Endothelial cell of umbilical vein (primary cell): ENCODE results near the gene CAMKV. TPM values are rescaled to one million over a fixed set of nuclear protein-coding genes. Genes with fewer than 3 reads are reported as not detected.

Experiments used
- BruUV-seq: library from RNA; stranded (reverse); fragments of 400-500 nt; replicated peaks from 2 replicates; lab custom pipeline; 2021; lab: Mats Ljungman, UMichigan
- CTCF ChIA-PET: fragments of 300-600, 350-600 bp; sonication (Branson Sonifier 250); formaldehyde crosslinking; loops from one replicate; lab custom pipeline; 2021; ENCODE audit warnings: antibody characterized with exemption, inconsistent platforms; lab: Charles Lee
- POLR2A ChIA-PET: fragments of 300-600, 350-600 bp; sonication (Branson Sonifier 250); formaldehyde crosslinking; loops from one replicate; lab custom pipeline; 2021; ENCODE audit warnings: antibody characterized with exemption, inconsistent platforms; lab: Charles Lee
- DNase-seq: peaks from one replicate; pipeline ENCODE4 v3.0.0-alpha.2; 2011; ENCODE audit warnings: low read depth, low spot score
- FAIRE-seq: peaks from 2 replicates; lab custom pipeline; 2011; peaks lifted over from hg19 to GRCh38; lab: Jason Lieb, UNC
- H2AFZ ChIP-seq: 2 replicates; pipeline ENCODE4 v1.6.0; 2012; ENCODE audit warnings: low read depth, low read length, control low read depth, inconsistent platforms
- H3K27ac ChIP-seq: 2 replicates; pipeline ENCODE4 v1.5.1; 2011; ENCODE audit warnings: low read depth, mild to moderate bottlenecking, control low read depth, low read length, moderate library complexity; ENCODE audit not compliant: insufficient read depth
- H3K27me3 ChIP-seq, 2 experiments: 2 replicates each; pipeline versions ENCODE4 v1.6.0 to v1.6.1; 2011; ENCODE audit warnings: low read length in 2 of 2, mixed read lengths in 1 of 2; ENCODE audit not compliant: control insufficient read depth in 2 of 2, insufficient read depth in 2 of 2
- H3K36me3 ChIP-seq, 2 experiments: 2 replicates in 1 of 2; 3 replicates in 1 of 2; pipeline ENCODE4 v1.5.1; 2011; ENCODE audit warnings: low read length in 2 of 2, mild to moderate bottlenecking in 1 of 2, moderate library complexity in 1 of 2; ENCODE audit not compliant: control insufficient read depth in 2 of 2, insufficient read depth in 2 of 2; ENCODE audit errors: extremely low read depth in 1 of 2
- H3K4me1 ChIP-seq: 3 replicates; pipeline ENCODE4 v1.5.1; 2011; ENCODE audit warnings: mild to moderate bottlenecking, low read length; ENCODE audit not compliant: control insufficient read depth, insufficient read depth; ENCODE audit errors: extremely low read depth
- H3K4me2 ChIP-seq: 2 replicates; pipeline ENCODE4 v1.6.1; 2011; ENCODE audit warnings: low read length, control low read depth, mixed read lengths; ENCODE audit not compliant: insufficient read depth
- H3K4me3 ChIP-seq, 3 experiments: fragments of 200-600 bp in 1 of 3; sonication (generic), shearing (Covaris generic) in 1 of 3; replicated peaks in 1 of 3; 2 replicates each; pipeline ENCODE4 v1.5.1; 2011 to 2016; ENCODE audit warnings: control low read depth in 3 of 3, low read length in 3 of 3, mild to moderate bottlenecking in 2 of 3, inconsistent platforms in 1 of 3, low read depth in 1 of 3, moderate library complexity in 1 of 3; ENCODE audit not compliant: insufficient read depth in 1 of 3
- H3K79me2 ChIP-seq: 2 replicates; pipeline ENCODE4 v1.6.0; 2012; ENCODE audit warnings: low read length, inconsistent platforms; ENCODE audit not compliant: control insufficient read depth, insufficient read depth
- H3K9ac ChIP-seq: replicated peaks from 2 replicates; pipeline ENCODE3; 2011; ENCODE audit warnings: low read length, control low read depth; ENCODE audit not compliant: insufficient read depth; ENCODE audit errors: extremely low read depth
- H3K9me1 ChIP-seq: replicated peaks from 3 replicates; pipeline ENCODE4 v1.6.0; 2011; ENCODE audit warnings: mild to moderate bottlenecking, low read length; ENCODE audit not compliant: control insufficient read depth, insufficient read depth; ENCODE audit errors: extremely low read depth
- H3K9me3 ChIP-seq: replicated peaks from 2 replicates; pipeline ENCODE4 v1.5.1; 2012; ENCODE audit warnings: low read length, inconsistent platforms; ENCODE audit not compliant: control insufficient read depth, insufficient read depth
- H4K20me1 ChIP-seq: replicated peaks from 2 replicates; pipeline ENCODE3; 2011; ENCODE audit warnings: mild to moderate bottlenecking, low read length; ENCODE audit not compliant: control insufficient read depth, insufficient read depth; ENCODE audit errors: extremely low read depth
- EZH2 ChIP-seq: IDR thresholded peaks from 2 replicates; pipeline ENCODE4 v1.6.1; 2012; ENCODE audit warnings: borderline replicate concordance, low read depth, mild to moderate bottlenecking, moderate library complexity, low read length, inconsistent platforms; ENCODE audit not compliant: severe bottlenecking
- FOS ChIP-seq: IDR thresholded peaks from 2 replicates; pipeline ENCODE4 v1.6.1; 2011; ENCODE audit warnings: mild to moderate bottlenecking, low read length, moderate library complexity, borderline replicate concordance; ENCODE audit not compliant: insufficient read depth
- GATA2 ChIP-seq: IDR thresholded peaks from 2 replicates; pipeline ENCODE4 v1.7.0; 2011; ENCODE audit warnings: low read depth, mild to moderate bottlenecking, moderate library complexity, mixed read lengths, low read length; ENCODE audit not compliant: insufficient read length, insufficient read depth
- JUN ChIP-seq: IDR thresholded peaks from 2 replicates; pipeline ENCODE4 v1.6.1; 2011; ENCODE audit warnings: borderline replicate concordance, low read depth; ENCODE audit not compliant: insufficient read length, insufficient read depth
- MYC ChIP-seq: IDR thresholded peaks from one replicate; pipeline ENCODE4 v1.6.1; 2011; ENCODE audit warnings: mild to moderate bottlenecking, low read depth, low read length
- POLR2A ChIP-seq: IDR thresholded peaks from 2 replicates; pipeline ENCODE4 v1.6.1; 2012; ENCODE audit warnings: low read depth, mild to moderate bottlenecking, control low read depth, low read length
- POLR2AphosphoS5 ChIP-seq: IDR thresholded peaks from 2 replicates; pipeline ENCODE4 v1.6.1; 2012; ENCODE audit warnings: low read depth, mild to moderate bottlenecking, control low read depth, low read length, moderate library complexity; ENCODE audit not compliant: insufficient read depth
- dilution Hi-C: fragments of 300-500 bp; cut with MboI; formaldehyde crosslinking; loops from one replicate; pipeline ENCODE4 v1.15.0; 2019; ENCODE audit warnings: low sequenced_read_pairs; ENCODE audit not compliant: extremely low pct_ligation_motif_present
- intact Hi-C: fragments of 100-400 bp; cut with micrococcal nuclease; formaldehyde crosslinking; loops from one replicate; pipeline ENCODE4 v1.10.0; 2022
- polyA plus RNA-seq, 4 experiments: library from polyadenylated mRNA; depleted of rRNA in 3 of 4; stranded (reverse) in 3 of 4; unstranded in 1 of 4; fragments of >200 nt; gene quantifications; 2 replicates each; pipeline versions ENCODE4 v1.2.1 to v1.2.3, GENCODE V29; 2011 to 2012; ENCODE audit warnings: missing spikeins in 1 of 4
- total RNA-seq: library from RNA; stranded (reverse); gene quantifications from 2 replicates; pipeline ENCODE4 v1.2.3, GENCODE V29; 2021
- TF ChIP-seq, protein P1 (sequence below), 2 donors: IDR thresholded peaks; 1 replicate in 1 of 2; 2 replicates in 1 of 2; pipeline ENCODE4 v1.5.1; 2011; ENCODE audit warnings: low read length in 2 of 2, mild to moderate bottlenecking in 2 of 2, moderate library complexity in 2 of 2, control low read depth in 1 of 2, inconsistent platforms in 1 of 2, low read depth in 1 of 2; ENCODE audit not compliant: insufficient read depth in 1 of 2; ENCODE audit errors: extremely low read depth in 1 of 2
- TF ChIP-seq, protein P2 (sequence below): IDR thresholded peaks from 2 replicates; pipeline ENCODE4 v1.6.1; 2011; ENCODE audit not compliant: insufficient read depth, insufficient read length

Gene CAMKV
- total and polyA plus RNA-seq, 2 donors (not counting 3 experiments of a cell fraction or from before 2014, with no cell fraction given) = not detected

- Histone ChIP-seq H3K9ac (no peak overlapping the region), H3K9me3 (no peaks in the 10 kb centered on the region), H3K4me1 (peaks cover 4% of the 10 kb centered on the region), H3K27ac (no peak overlapping the region), H2AFZ (no peak overlapping the region), H3K36me3 (no peaks in the 10 kb centered on the region), H3K9me1 (no peaks in the 10 kb centered on the region), H3K27me3 (no peaks in the 10 kb centered on the region), H4K20me1 (no peaks in the 10 kb centered on the region), H3K79me2 (no peaks in the 10 kb centered on the region), H3K4me3 (no peak overlapping the region), H3K4me2 (no peak overlapping the region)
- intact Hi-C loops (loop anchor here (1.0 kb wide), 1 partner anchor 97 kb away; no protein-coding TSS in a partner anchor), dilution Hi-C loops (no loop called here)
- ChIA-PET CTCF (interaction anchor here (1.1 to 5.5 kb wide), 5 partner anchors 9 to 195 kb away, joined by 3 to 65 read pairs (median 10); no protein-coding TSS in a partner anchor), POLR2A (no interaction called here)
- no peak for DNase-seq
- FAIRE-seq = no peak
- TF ChIP-seq FOS (no peak), EZH2 (no peak), JUN (no peak), MYC (no peak), GATA2 (no peak), POLR2A (no peak), POLR2AphosphoS5 (no peak)
- TF ChIP-seq, protein P1, sequence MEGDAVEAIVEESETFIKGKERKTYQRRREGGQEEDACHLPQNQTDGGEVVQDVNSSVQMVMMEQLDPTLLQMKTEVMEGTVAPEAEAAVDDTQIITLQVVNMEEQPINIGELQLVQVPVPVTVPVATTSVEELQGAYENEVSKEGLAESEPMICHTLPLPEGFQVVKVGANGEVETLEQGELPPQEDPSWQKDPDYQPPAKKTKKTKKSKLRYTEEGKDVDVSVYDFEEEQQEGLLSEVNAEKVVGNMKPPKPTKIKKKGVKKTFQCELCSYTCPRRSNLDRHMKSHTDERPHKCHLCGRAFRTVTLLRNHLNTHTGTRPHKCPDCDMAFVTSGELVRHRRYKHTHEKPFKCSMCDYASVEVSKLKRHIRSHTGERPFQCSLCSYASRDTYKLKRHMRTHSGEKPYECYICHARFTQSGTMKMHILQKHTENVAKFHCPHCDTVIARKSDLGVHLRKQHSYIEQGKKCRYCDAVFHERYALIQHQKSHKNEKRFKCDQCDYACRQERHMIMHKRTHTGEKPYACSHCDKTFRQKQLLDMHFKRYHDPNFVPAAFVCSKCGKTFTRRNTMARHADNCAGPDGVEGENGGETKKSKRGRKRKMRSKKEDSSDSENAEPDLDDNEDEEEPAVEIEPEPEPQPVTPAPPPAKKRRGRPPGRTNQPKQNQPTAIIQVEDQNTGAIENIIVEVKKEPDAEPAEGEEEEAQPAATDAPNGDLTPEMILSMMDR (IDR thresholded peaks at IDR 0.05; ENCODE audit: extremely low read depth in 1 of 2, insufficient read depth in 1 of 2, low read depth in 1 of 2, low read length in 2 of 2) = no peak
- TF ChIP-seq, protein P2, sequence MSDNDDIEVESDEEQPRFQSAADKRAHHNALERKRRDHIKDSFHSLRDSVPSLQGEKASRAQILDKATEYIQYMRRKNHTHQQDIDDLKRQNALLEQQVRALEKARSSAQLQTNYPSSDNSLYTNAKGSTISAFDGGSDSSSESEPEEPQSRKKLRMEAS = no peak
- no TSS peak for BruUV-seq
Observed at GRCh38 chr3:49898991-49899390, 29.3 kb upstream of the CAMKV start.
